ENCODE data around the gene R3HDM2.
A peak's percentile ranks its signal among the peaks of the same experiment; 100 is the strongest.

R3HDM2 gene

GRCh38 chr12:57229634-57230380, 201.0 kb downstream of the R3HDM2 start, which contains the start of gene SHMT2:
TSS of gene SHMT2 (plus strand) at chr12:57229711. CDS start at chr12:57229779, 68 bp downstream.
- TF ChIP-seq CTCF (IDR thresholded peaks at IDR 0.05; ENCODE audit: control extremely low read depth, extremely low read depth, low read depth, missing control alignments), result no peak
- CTCF ChIA-PET, result interaction anchor here (0.8 to 22.8 kb wide), 14 partner anchors 10 to 233 kb away, joined by 3 to 403 read pairs (median 4); partner anchors contain the start of genes NXPH4 and STAT6
- peak; percentile 98 for DNase-seq (ENCODE audit: extremely low spot score)
- POLR2A ChIA-PET, result interaction anchor here (0.6 to 2.3 kb wide), 7 partner anchors 10 to 304 kb away, joined by 3 to 32 read pairs (median 5); partner anchors contain the start of gene DDIT3

- POLR2A ChIA-PET, result interaction anchor here (0.6 to 2.3 kb wide), 8 partner anchors 11 to 304 kb away, joined by 3 to 32 read pairs (median 6); partner anchors contain the start of genes DDIT3 and LRP1
- no peak for TF ChIP-seq CTCF (IDR thresholded peaks at IDR 0.05; ENCODE audit: control extremely low read depth, extremely low read depth, low read depth, missing control alignments)
- no peak for DNase-seq (ENCODE audit: extremely low spot score)
- CTCF ChIA-PET, result interaction anchor here (0.8 to 22.8 kb wide), 14 partner anchors 10 to 234 kb away, joined by 3 to 403 read pairs (median 4); partner anchors contain the start of genes NXPH4 and STAT6
Observed at GRCh38 chr12:57229046-57229633, 201.7 kb downstream of the R3HDM2 start.

- TF ChIP-seq CTCF (IDR thresholded peaks at IDR 0.05; ENCODE audit: control extremely low read depth, extremely low read depth, low read depth, missing control alignments), result no peak
- CTCF ChIA-PET, result interaction anchor here (1.1 to 22.8 kb wide), 7 partner anchors 9 to 231 kb away, joined by 3 to 403 read pairs (median 10); partner anchors contain the start of genes GLI1, NXPH4 and STAC3
- POLR2A ChIA-PET, result interaction anchor here (0.5 to 1.4 kb wide), 2 partner anchors 9 to 517 kb away, joined by 3 to 5 read pairs; partner anchors contain the start of gene TSPAN31
- no peak for DNase-seq (ENCODE audit: extremely low spot score)
Observed at GRCh38 chr12:57227315-57228115, 203.3 kb downstream of the R3HDM2 start.

- DNase-seq (ENCODE audit: extremely low spot score), result no peak
- ChIA-PET POLR2A (interaction anchor here (0.7 kb wide), 1 partner anchor 293 kb away, joined by 3 read pairs; no protein-coding TSS in a partner anchor), CTCF (interaction anchor here (1.1 to 22.8 kb wide), 9 partner anchors 9 to 232 kb away, joined by 3 to 403 read pairs (median 5); partner anchors contain the start of genes GLI1, NXPH4 and STAC3)
- TF ChIP-seq CTCF (IDR thresholded peaks at IDR 0.05; ENCODE audit: control extremely low read depth, extremely low read depth, low read depth, missing control alignments), result no peak
Observed at GRCh38 chr12:57226588-57227314, 204.1 kb downstream of the R3HDM2 start.

- POLR2A ChIA-PET, result no interaction called here
- no peak for TF ChIP-seq CTCF (IDR thresholded peaks at IDR 0.05; ENCODE audit: control extremely low read depth, extremely low read depth, low read depth, missing control alignments)
- DNase-seq (ENCODE audit: extremely low spot score), result no peak
- CTCF ChIA-PET, result interaction anchor here (1.2 to 22.8 kb wide), 8 partner anchors 9 to 227 kb away, joined by 4 to 403 read pairs (median 8); partner anchors contain the start of genes NXPH4 and STAC3
Observed at GRCh38 chr12:57225680-57226210, 205.1 kb downstream of the R3HDM2 start.

Measured in GM10248 (cell line).